ENCODE data around the gene IL32.

Gene IL32

GRCh38 chr16:3084491-3084890 lies 19.1 kb downstream of the IL32 start:
- TF ChIP-seq, protein P1, sequence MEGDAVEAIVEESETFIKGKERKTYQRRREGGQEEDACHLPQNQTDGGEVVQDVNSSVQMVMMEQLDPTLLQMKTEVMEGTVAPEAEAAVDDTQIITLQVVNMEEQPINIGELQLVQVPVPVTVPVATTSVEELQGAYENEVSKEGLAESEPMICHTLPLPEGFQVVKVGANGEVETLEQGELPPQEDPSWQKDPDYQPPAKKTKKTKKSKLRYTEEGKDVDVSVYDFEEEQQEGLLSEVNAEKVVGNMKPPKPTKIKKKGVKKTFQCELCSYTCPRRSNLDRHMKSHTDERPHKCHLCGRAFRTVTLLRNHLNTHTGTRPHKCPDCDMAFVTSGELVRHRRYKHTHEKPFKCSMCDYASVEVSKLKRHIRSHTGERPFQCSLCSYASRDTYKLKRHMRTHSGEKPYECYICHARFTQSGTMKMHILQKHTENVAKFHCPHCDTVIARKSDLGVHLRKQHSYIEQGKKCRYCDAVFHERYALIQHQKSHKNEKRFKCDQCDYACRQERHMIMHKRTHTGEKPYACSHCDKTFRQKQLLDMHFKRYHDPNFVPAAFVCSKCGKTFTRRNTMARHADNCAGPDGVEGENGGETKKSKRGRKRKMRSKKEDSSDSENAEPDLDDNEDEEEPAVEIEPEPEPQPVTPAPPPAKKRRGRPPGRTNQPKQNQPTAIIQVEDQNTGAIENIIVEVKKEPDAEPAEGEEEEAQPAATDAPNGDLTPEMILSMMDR (IDR thresholded peaks at IDR 0.05; ENCODE audit: insufficient read depth, low read length, missing control alignments) = no peak
- H3K4me3 ChIP-seq (ENCODE audit: low read depth, low read length) = no peak overlapping the region
- ChIA-PET CTCF (interaction anchor here (1.0 to 1.6 kb wide), 5 partner anchors 9 to 45 kb away, joined by 3 to 4 read pairs (median 4); partner anchors contain the start of gene ZSCAN10), POLR2A (no interaction called here)
- no peak for DNase-seq (ENCODE audit: low read depth, low spot score)

- DNase-seq (ENCODE audit: low read depth, low spot score) = no peak
- no peak overlapping the region for H3K4me3 ChIP-seq (ENCODE audit: low read depth, low read length)
- ChIA-PET POLR2A (no interaction called here), CTCF (interaction anchor here (0.9 to 1.6 kb wide), 4 partner anchors 8 to 26 kb away, joined by 3 to 4 read pairs (median 3); no protein-coding TSS in a partner anchor)
- TF ChIP-seq, protein P1 (IDR thresholded peaks at IDR 0.05; ENCODE audit: insufficient read depth, low read length, missing control alignments) = no peak
Observed at GRCh38 chr16:3084969-3085670, 19.7 kb downstream of the IL32 start.

- TF ChIP-seq, protein P1 (IDR thresholded peaks at IDR 0.05; ENCODE audit: insufficient read depth, low read length, missing control alignments) = no peak
- POLR2A ChIA-PET = no interaction called here
- CTCF ChIA-PET = interaction anchor here (0.9 to 1.6 kb wide), 3 partner anchors 9 to 12 kb away, joined by 3 read pairs; no protein-coding TSS in a partner anchor
- no peak overlapping the region for H3K4me3 ChIP-seq (ENCODE audit: low read depth, low read length)
- DNase-seq (ENCODE audit: low read depth, low spot score) = no peak
Observed at GRCh38 chr16:3085868-3086595, 20.6 kb downstream of the IL32 start.

DNA sequence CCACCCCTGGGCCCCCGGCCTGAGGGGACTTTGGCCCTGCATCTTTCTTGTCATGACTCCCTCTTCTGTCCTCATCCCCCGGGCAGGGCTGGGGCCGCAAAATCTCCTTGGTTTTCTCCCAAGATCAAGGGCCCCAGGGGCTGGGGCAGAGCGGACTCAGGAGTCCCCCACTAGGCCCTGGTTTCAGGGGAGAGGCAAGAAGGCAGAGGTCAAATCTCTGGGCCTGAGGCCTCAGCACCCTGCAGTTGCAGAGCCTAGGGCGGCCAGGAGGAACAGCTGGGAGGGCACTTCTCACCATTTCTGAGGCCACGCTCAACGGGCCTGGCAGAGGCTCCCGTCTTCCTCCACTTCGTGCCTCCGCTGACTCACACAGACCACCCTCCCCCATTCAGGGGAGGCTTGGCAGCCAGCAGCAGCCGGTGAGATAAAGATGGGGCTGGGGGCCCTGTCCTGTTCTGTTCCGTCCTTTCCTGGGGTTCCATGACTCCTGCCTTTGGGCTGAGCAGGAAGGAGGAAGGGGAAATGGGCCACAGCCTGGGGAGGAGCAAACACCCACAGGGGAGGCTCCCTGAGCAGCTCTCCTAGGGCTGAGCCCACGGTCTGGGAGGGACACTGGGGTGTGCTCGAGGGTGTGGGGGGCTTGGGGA lies 21.3 kb downstream of the IL32 start:
- ChIA-PET CTCF (interaction anchor here (0.8 to 1.7 kb wide), 3 partner anchors 12 to 43 kb away, joined by 3 to 6 read pairs (median 4); partner anchors contain the start of gene ZSCAN10), POLR2A (no interaction called here)
- no peak for DNase-seq (ENCODE audit: low read depth, low spot score)
- H3K4me3 ChIP-seq (ENCODE audit: low read depth, low read length) = no peak overlapping the region
- TF ChIP-seq, protein P1 (IDR thresholded peaks at IDR 0.05; ENCODE audit: insufficient read depth, low read length, missing control alignments) = no peak

DNA sequence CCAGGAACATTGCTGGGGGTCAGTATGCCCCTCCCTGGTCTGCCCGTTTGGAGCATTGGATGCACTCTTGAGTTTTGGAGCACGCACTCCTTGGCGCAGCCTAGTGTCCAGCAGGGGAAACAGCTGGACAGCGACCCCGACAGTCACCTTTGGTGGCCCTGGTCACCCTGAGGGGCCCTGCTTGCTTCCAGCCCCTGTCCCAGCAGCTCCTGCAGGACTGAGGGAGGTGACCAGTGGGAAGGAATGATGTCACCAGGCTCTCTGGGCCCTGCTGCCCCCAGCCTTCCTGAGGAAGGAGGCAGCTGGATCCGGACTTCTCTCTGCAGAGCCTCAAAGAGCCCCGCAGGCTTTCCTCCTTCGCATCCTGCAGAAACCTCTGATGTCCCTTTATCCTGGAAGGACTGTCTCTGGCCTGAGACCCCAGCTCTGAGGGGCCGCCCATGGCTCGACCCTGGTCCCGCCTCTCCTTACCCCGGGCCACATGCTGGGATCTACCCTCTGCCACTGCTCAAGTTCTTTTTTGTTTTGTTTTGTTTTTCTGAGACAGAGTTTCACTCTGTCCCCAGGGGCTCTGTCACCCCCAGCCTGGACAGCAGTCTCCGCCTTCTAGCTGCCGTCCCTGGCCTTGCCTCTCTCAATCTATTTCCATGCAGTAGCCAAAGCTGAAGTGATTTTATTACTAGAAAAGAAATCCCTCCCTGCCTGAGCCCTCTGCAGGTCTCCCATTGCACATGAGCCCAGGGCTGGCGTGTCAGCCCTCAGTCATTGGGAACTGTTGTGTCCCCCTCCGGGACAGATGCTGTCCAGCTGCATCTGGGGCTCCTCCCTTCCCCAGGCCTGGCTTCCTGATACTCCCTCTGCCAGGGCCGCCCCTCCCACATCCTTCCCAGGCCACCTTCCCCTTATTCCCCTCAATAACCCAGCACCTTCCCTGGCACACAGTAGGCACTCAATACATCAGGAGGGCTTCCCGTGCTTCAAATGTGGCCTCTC lies 22.1 kb downstream of the IL32 start:
- CTCF ChIA-PET = interaction anchor here (0.8 to 1.7 kb wide), 6 partner anchors 9 to 56 kb away, joined by 3 to 6 read pairs (median 4); partner anchors contain the start of gene ZSCAN10
- no peak overlapping the region for H3K4me3 ChIP-seq (ENCODE audit: low read depth, low read length)
- TF ChIP-seq, protein P1 (IDR thresholded peaks at IDR 0.05; ENCODE audit: insufficient read depth, low read length, missing control alignments) = no peak
- no peak for DNase-seq (ENCODE audit: low read depth, low spot score)
- POLR2A ChIA-PET = no interaction called here
